Liver (tissue), 9 donors: ENCODE measurements around the gene PFKP. TPM values are rescaled to one million over a fixed set of nuclear protein-coding genes. Genes with fewer than 3 reads are reported as not detected.

ENCODE experiments used
- DNase-seq: peaks from one replicate; pipeline ENCODE4 v3.0.0-alpha.2; 2017; ENCODE audit warnings: low spot score
- H3K27ac ChIP-seq, 2 donors: one replicate each; pipeline ENCODE4 v1.7.0; 2013; ENCODE audit warnings: inconsistent platforms in 2 of 2, low read length in 2 of 2, control low read depth in 1 of 2, low read depth in 1 of 2, mild to moderate bottlenecking in 1 of 2
- H3K27me3 ChIP-seq, 4 donors: one replicate each; pipeline versions ENCODE4 v1.6.1 to v1.7.0; 2013; ENCODE audit warnings: low read length in 3 of 4, inconsistent platforms in 1 of 4, mild to moderate bottlenecking in 1 of 4, moderate library complexity in 1 of 4; ENCODE audit not compliant: control insufficient read depth in 4 of 4, insufficient read depth in 4 of 4
- H3K36me3 ChIP-seq, 4 donors: one replicate each; pipeline versions ENCODE4 v1.6.1 to v1.7.0; 2013; ENCODE audit warnings: low read length in 3 of 4, mild to moderate bottlenecking in 3 of 4, low read depth in 1 of 4, moderate library complexity in 1 of 4; ENCODE audit not compliant: control insufficient read depth in 4 of 4, insufficient read depth in 3 of 4
- H3K4me1 ChIP-seq, 4 donors: one replicate each; pipeline versions ENCODE4 v1.6.1 to v1.7.0; 2013; ENCODE audit warnings: low read length in 3 of 4, mild to moderate bottlenecking in 3 of 4, moderate library complexity in 1 of 4; ENCODE audit not compliant: control insufficient read depth in 4 of 4, insufficient read depth in 4 of 4
- H3K4me3 ChIP-seq, 3 donors: one replicate each; pipeline versions ENCODE4 v1.6.1 to v1.7.0; 2013; ENCODE audit warnings: low read length in 3 of 3, control low read depth in 1 of 3, low read depth in 1 of 3, mild to moderate bottlenecking in 1 of 3
- H3K9ac ChIP-seq, 2 donors: one replicate each; pipeline ENCODE4 v1.7.0; 2013; ENCODE audit warnings: low read length in 2 of 2, mild to moderate bottlenecking in 2 of 2, moderate library complexity in 2 of 2, control low read depth in 1 of 2, low read depth in 1 of 2
- H3K9me3 ChIP-seq, 4 donors: one replicate each; pipeline versions ENCODE4 v1.6.1 to v1.7.0; 2013; ENCODE audit warnings: low read length in 3 of 4; ENCODE audit not compliant: control insufficient read depth in 4 of 4
- ATF3 ChIP-seq: IDR thresholded peaks from 2 replicates; pipeline ENCODE4 v1.6.1; 2016; ENCODE audit warnings: antibody characterized with exemption
- CTCF ChIP-seq: fragments of 150-350 bp; IDR thresholded peaks from 2 replicates; pipeline ENCODE4 v1.5.1; 2017; ENCODE audit warnings: improper control_type of control experiment, low read depth, low read length; ENCODE audit not compliant: missing input control
- EGR1 ChIP-seq, 2 donors: IDR thresholded peaks; 2 replicates each; pipeline ENCODE4 v1.6.1; 2016 to 2018; ENCODE audit warnings: antibody characterized with exemption in 2 of 2, low read depth in 2 of 2
- FOXA1 ChIP-seq: IDR thresholded peaks from 2 replicates; pipeline ENCODE4 v1.6.1; 2016; ENCODE audit warnings: antibody characterized with exemption
- FOXA2 ChIP-seq: IDR thresholded peaks from 2 replicates; pipeline ENCODE4 v1.6.1; 2016; ENCODE audit warnings: antibody characterized with exemption
- GABPA ChIP-seq, 2 donors: IDR thresholded peaks in 1 of 2; conservative IDR thresholded peaks in 1 of 2; 2 replicates each; pipeline ENCODE4 v1.6.1; 2016; ENCODE audit warnings: antibody characterized with exemption in 2 of 2, mild to moderate bottlenecking in 1 of 2, moderate library complexity in 1 of 2
- HNF4A ChIP-seq, 2 donors: conservative IDR thresholded peaks; 2 replicates each; pipeline ENCODE4 v1.6.1; 2016; ENCODE audit warnings: antibody characterized with exemption in 2 of 2, mild to moderate bottlenecking in 2 of 2
- HNF4G ChIP-seq: IDR thresholded peaks from 2 replicates; pipeline ENCODE4 v1.6.1; 2016; ENCODE audit warnings: antibody characterized with exemption
- JUND ChIP-seq, 2 donors: IDR thresholded peaks; 2 replicates each; pipeline ENCODE4 v1.6.1; 2016; ENCODE audit warnings: antibody characterized with exemption in 2 of 2
- MAX ChIP-seq: IDR thresholded peaks from 2 replicates; pipeline ENCODE4 v1.6.1; 2016; ENCODE audit warnings: antibody characterized with exemption
- NR2F2 ChIP-seq: IDR thresholded peaks from 2 replicates; pipeline ENCODE4 v1.6.1; 2016; ENCODE audit warnings: antibody characterized with exemption
- RAD21 ChIP-seq, 2 donors: IDR thresholded peaks; 2 replicates each; pipeline ENCODE4 v1.6.1; 2016; ENCODE audit warnings: antibody characterized with exemption in 2 of 2, mild to moderate bottlenecking in 2 of 2
- REST ChIP-seq: IDR thresholded peaks from 2 replicates; pipeline ENCODE4 v1.6.1; 2016; ENCODE audit warnings: antibody characterized with exemption, mild to moderate bottlenecking
- RXRA ChIP-seq, 2 donors: IDR thresholded peaks; 2 replicates each; pipeline ENCODE4 v1.6.1; 2017 to 2018; ENCODE audit warnings: antibody characterized with exemption in 2 of 2, mild to moderate bottlenecking in 1 of 2
- SP1 ChIP-seq: IDR thresholded peaks from 2 replicates; pipeline ENCODE4 v1.6.1; 2018; ENCODE audit warnings: antibody characterized with exemption, mild to moderate bottlenecking
- TAF1 ChIP-seq: conservative IDR thresholded peaks from 2 replicates; pipeline ENCODE4 v1.6.1; 2016; ENCODE audit warnings: antibody characterized with exemption, mild to moderate bottlenecking
- YY1 ChIP-seq: IDR thresholded peaks from 2 replicates; pipeline ENCODE4 v1.6.1; 2016; ENCODE audit warnings: antibody characterized with exemption, mild to moderate bottlenecking
- ZBTB33 ChIP-seq: IDR thresholded peaks from 2 replicates; pipeline ENCODE4 v1.6.1; 2016; ENCODE audit warnings: antibody characterized with exemption
- WGBS: extraction: QIAGEN DNeasy Blood & Tissue Kit; methylation state at CpG from one replicate; pipeline ENCODE4 v1.1.7; 2013; 5-methylcytosine and 5-hydroxymethylcytosine counted together
- polyA plus RNA-seq, 2 donors: library from polyadenylated mRNA; stranded (reverse) in 1 of 2; unstranded in 1 of 2; fragments of 200-250 nt in 1 of 2; fragments of >200 nt in 1 of 2; fragmentation: Nextera tagmentation in 1 of 2; extraction: Ambion mirVana in 1 of 2; gene quantifications; one replicate each; pipeline versions ENCODE4 v1.2.1 to v1.2.3, GENCODE V29; 2013 to 2015
- total RNA-seq, 2 donors: library from RNA; depleted of rRNA; stranded (reverse); fragments of >200 nt; gene quantifications; one replicate each; pipeline ENCODE4 v1.2.3, GENCODE V29; 2014
- donor health status: healthy.
- donor health status: healthy.
- donor health status: healthy.
- donor health status: healthy.
- donor health status: healthy.

The PFKP gene
- total and polyA plus RNA-seq, 4 donors = 1.1 to 5.0 (median 2.8) TPM

- DNase-seq = no peak
- H3K9me3 ChIP-seq = peaks cover 0 to 1% (median 0%) of the 10 kb centered on the region in 4 donors
- 97% methylated on average over 24 of the region's 24 CpGs for WGBS
- H3K36me3 ChIP-seq = peaks cover 0 to 11% (median 3%) of the 10 kb centered on the region in 4 donors
- no peaks in the 10 kb centered on the region for H3K27me3 ChIP-seq
- no peak overlapping the region for H3K27ac ChIP-seq
- no peak overlapping the region for H3K4me3 ChIP-seq
- H3K4me1 ChIP-seq = no peaks in the 10 kb centered on the region
- H3K9ac ChIP-seq = no peak overlapping the region
- no peak for TF ChIP-seq HNF4G
- TF ChIP-seq YY1 = no peak
- TF ChIP-seq TAF1 = no peak
- TF ChIP-seq SP1 = no peak
- no peak for TF ChIP-seq ATF3
- no peak for TF ChIP-seq GABPA (IDR thresholded peaks at IDR 0.05 in 1 of 2, conservative IDR thresholded peaks at IDR 0.05 in 1 of 2)
- TF ChIP-seq FOXA2 = no peak
- no peak for TF ChIP-seq EGR1 (IDR thresholded peaks at IDR 0.05; ENCODE audit: low read depth in 2 of 2)
- TF ChIP-seq RAD21 (IDR thresholded peaks at IDR 0.05) = no peak
- no peak for TF ChIP-seq MAX
- TF ChIP-seq JUND (IDR thresholded peaks at IDR 0.05) = no peak
- TF ChIP-seq ZBTB33 = no peak
- TF ChIP-seq FOXA1 = no peak
These were observed 61.2 kb downstream of the PFKP start for GRCh38 chr10:3128379-3129130.

GRCh38 chr10:3129581-3130340, 62.4 kb downstream of the PFKP start:
- Histone ChIP-seq H3K36me3 (peaks cover 0 to 22% (median 6%) of the 10 kb centered on the region in 4 donors), H3K9me3 (peaks cover 0 to 1% (median 0%) of the 10 kb centered on the region in 4 donors), H3K4me1 (no peaks in the 10 kb centered on the region), H3K27me3 (no peaks in the 10 kb centered on the region), H3K4me3 (no peak overlapping the region), H3K27ac (no peak overlapping the region), H3K9ac (no peak overlapping the region)
- TF ChIP-seq CTCF (no peak), FOXA1 (no peak), YY1 (no peak), REST (no peak), ZBTB33 (no peak), NR2F2 (no peak), JUND (IDR thresholded peaks at IDR 0.05) (no peak), RAD21 (IDR thresholded peaks at IDR 0.05) (no peak), SP1 (no peak), HNF4A (conservative IDR thresholded peaks at IDR 0.05) (no peak), EGR1 (IDR thresholded peaks at IDR 0.05; ENCODE audit: low read depth in 2 of 2) (no peak), HNF4G (no peak), MAX (no peak), ATF3 (no peak), TAF1 (no peak), GABPA (IDR thresholded peaks at IDR 0.05 in 1 of 2, conservative IDR thresholded peaks at IDR 0.05 in 1 of 2) (no peak), FOXA2 (no peak), RXRA (IDR thresholded peaks at IDR 0.05) (no peak)
- WGBS = 97% methylated on average over 40 of the region's 40 CpGs
- DNase-seq = no peak
